Stimulated activated CD8-positive, alpha-beta memory T cell treated with anti-CD3 and anti-CD28 coated beads, Interleukin-15, amount 100 ng/mL, for 4 hours (primary cell): ENCODE data around the gene CATSPER1.

Source experiments
- DNase-seq, 2 donors: peaks; one replicate each; pipeline ENCODE4 v3.0.0-alpha.2; 2020; ENCODE audit warnings: low read depth in 2 of 2

The CATSPER1 gene

DNA sequence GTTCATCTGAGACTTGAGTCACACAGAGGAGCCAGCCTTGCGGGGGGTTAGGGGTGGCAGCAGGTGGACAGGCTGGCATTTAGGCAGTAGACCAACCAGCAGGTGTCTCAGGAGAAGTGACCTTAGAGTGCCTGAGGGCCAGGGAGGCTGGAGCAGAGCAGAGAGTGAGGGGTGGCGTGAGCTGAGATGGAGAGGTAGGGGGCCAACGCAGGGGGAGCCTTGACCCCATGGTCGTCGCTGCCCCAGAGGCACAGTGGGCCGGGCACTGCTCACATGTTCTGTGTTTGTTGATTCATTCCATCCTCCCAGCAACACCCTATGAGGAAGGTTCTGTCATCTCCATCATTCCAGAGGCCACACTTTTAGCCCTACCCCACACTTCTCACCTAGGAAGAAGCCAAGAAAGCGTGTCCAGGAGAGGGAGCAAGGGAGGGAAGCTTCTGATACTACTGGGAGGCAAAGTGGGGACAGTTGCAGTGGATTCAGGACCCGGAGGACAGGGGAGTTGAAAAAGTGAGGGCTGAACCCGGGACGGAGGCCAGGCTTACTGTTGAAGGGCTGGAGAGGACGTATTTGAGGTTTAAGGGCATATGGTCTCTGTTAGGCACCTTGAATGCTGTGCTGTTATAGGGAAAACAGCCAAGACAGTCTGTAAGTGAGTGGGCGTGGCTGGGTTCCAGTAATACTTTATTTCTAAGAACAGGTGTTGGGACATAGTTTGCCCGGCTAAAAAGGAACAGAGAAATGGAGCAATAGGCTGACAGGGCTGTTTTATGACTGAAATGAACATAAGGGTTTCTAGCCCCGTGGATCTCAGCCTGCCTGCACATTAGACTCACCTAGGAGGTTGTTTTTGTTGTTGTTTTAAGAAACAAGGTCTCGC lies 57.4 kb downstream of the CATSPER1 start:
- no peak for DNase-seq

DNA sequence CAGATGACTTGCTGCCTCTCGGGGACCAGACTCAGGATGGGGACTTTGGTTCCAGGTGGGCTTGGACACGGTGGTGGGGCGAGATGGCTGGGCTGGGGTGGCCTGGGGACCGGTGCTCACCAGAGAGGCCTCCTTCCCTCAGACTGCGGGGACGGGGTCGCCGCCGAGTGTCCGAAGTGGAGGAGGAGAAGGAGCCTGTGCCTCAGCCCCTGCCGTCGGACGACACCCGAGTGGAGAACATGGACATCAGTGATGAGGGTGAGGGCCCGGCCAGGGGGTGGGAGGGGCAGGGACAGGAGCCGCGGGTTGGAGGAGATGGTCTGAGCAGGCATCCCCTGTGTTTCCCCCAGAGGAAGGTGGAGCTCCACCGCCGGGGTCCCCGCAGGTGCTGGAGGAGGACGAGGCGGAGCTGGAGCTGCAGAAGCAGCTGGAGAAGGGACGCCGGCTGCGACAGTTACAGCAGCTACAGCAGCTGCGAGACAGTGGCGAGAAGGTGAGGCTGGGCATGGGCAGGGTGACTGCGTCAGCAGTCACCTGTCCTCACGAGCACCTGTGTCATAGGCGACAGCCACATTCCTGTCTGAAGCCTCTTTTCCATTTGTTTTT lies 58.8 kb downstream of the CATSPER1 start:
- no peak for DNase-seq
